ENCODE data around the gene RRH.
"Not testable (repeated sequence)": the region's sequence is repeated elsewhere in the genome, so short reads cannot be mapped to it uniquely, and the experiment has no call there.

RRH gene

GRCh38 chr4:109846395-109847098 lies 18.8 kb downstream of the RRH start:
- no peak for DNase-seq

GRCh38 chr4:109847896-109848442 lies 20.2 kb downstream of the RRH start, which contains the start of gene LRIT3:
LRIT3 (plus strand) TSS chr4:109848107; CDS start chr4:109848202, 95 bp downstream.
- no peak for DNase-seq

GRCh38 chr4:109848501-109848900 lies 20.7 kb downstream of the RRH start:
- DNase-seq, result no peak

GRCh38 chr4:109850601-109851000 lies 22.8 kb downstream of the RRH start:
- no peak for DNase-seq

- DNase-seq, result not testable (repeated sequence)
These were observed 31.9 kb downstream of the RRH start for GRCh38 chr4:109859426-109860300.

GRCh38 chr4:109861271-109861670 lies 33.5 kb downstream of the RRH start:
- DNase-seq, result no peak

- DNase-seq, result no peak
These were observed 34.2 kb downstream of the RRH start for GRCh38 chr4:109861916-109862511.

- DNase-seq, result no peak
These were observed 36.4 kb downstream of the RRH start for GRCh38 chr4:109864134-109864533.

GRCh38 chr4:109870061-109870460 lies 42.3 kb downstream of the RRH start:
- DNase-seq, result no peak

- DNase-seq, result no peak
These were observed 44.3 kb downstream of the RRH start for GRCh38 chr4:109872065-109872464.

GRCh38 chr4:109872950-109873656 lies 45.3 kb downstream of the RRH start:
- no peak for DNase-seq

GRCh38 chr4:109873791-109874514 lies 46.2 kb downstream of the RRH start:
- no peak for DNase-seq

- DNase-seq, result no peak
These were observed 47.3 kb downstream of the RRH start for GRCh38 chr4:109875106-109875505.

- not testable (repeated sequence) for DNase-seq
These were observed 47.8 kb downstream of the RRH start for GRCh38 chr4:109875553-109875952.

GRCh38 chr4:109876634-109877265 lies 49.0 kb downstream of the RRH start:
- no peak for DNase-seq

- DNase-seq, result no peak
These were observed 49.6 kb downstream of the RRH start for GRCh38 chr4:109877400-109877799.

GRCh38 chr4:109878355-109878754 lies 50.6 kb downstream of the RRH start:
- no peak for DNase-seq

- DNase-seq, result no peak
These were observed 51.3 kb downstream of the RRH start for GRCh38 chr4:109879081-109879480.

GRCh38 chr4:109879636-109880314 lies 52.0 kb downstream of the RRH start:
- no peak for DNase-seq

GRCh38 chr4:109886303-109886702 lies 58.5 kb downstream of the RRH start:
- no peak for DNase-seq

- DNase-seq, result no peak
These were observed 59.3 kb downstream of the RRH start for GRCh38 chr4:109887071-109887470.

Measured in NCI-H510A (cell line).